ENCODE results near the gene KTI12. TPM values are rescaled to one million over a fixed set of nuclear protein-coding genes. Genes with fewer than 3 reads are reported as not detected.
"Not testable (repeated sequence)": the region's sequence is repeated elsewhere in the genome, so short reads cannot be mapped to it uniquely, and the experiment has no call there.

Gene KTI12
- total and polyA plus RNA-seq, 4 experiments from 2014 or later = 14.0 to 43.5 (median 21.1) TPM

DNA sequence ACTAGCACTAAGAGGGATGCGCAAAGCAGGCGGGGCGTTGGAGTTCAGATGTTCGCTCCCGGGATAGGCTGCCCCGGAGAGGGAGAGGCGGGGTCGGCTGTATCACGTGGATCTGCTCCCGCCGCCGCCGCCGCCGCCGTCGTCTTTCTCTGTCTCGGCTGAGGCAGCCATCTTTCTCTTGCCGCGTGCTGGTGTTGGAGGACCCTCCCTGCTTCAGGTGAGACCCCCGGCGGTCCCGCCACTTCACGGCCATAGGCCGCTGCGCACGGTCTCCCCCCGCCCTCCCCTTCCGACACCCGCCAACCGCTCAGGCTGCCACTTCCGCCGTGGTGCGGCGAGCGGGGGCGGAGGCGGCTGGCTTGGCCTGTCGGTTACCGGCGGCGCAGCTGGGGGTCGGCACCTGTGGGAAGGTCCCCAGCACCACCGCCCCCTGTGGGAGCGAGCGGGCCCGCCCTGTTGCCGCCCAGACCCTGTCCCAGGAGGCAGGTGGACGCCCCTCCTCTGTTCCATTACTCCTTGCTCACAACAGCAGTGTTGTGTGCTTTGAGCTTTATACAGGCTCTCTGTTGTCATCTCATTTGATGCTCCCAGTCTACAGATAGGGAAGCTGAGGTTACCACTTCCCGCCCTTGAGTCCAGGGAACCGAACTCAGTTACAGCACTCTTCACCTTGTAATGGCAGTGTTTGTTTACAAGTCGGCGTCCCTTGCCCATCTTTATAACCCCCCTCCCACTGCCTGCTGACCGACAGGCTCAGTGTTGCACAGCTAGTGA, 22.7 kb upstream of the KTI12 start, which contains the start of gene BTF3L4:
TSS of gene BTF3L4 (plus strand) at position 133 of the 774 bp plus-strand sequence. CDS start 3,553 bp downstream, outside the sequence.
- peak within 1 kb of the TSS; percentile 81 to 92 for H3K4me3 ChIP-seq (ENCODE audit: low read length in 2 of 2)

DNA sequence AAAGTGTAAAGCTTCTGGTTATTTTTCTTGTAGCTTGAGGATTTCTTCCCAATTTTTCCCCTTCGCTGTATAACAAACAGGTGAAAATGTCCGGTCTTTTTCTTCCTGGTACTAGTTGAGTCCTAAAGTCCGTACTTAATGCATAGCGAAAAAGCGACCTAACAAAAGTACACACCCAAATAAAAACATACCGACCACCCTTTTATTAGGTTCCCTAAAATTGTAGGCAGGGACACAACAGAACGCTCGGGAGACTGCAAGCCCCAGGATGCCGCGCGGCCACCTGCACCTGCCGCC, 22.2 kb upstream of the KTI12 start:
- ChIA-PET CTCF (ENCODE audit: partially characterized antibody) (interaction anchor here (1.2 kb wide), 1 partner anchor 9 kb away, joined by 7 read pairs; no protein-coding TSS in a partner anchor), POLR2A (ENCODE audit: partially characterized antibody) (interaction anchor here (0.7 to 5.3 kb wide), 9 partner anchors 11 to 820 kb away, joined by 3 to 67 read pairs (median 4); partner anchors contain the start of genes CC2D1B, KTI12, RNF11 and TUT4)
- Mint-ChIP-seq H3K4me3 (peak overlapping the region; percentile 98 to 100 (median 98)), H3K9me3 (peaks cover 0 to 4% (median 0%) of the 10 kb centered on the region in 8 donors), H3K4me1 (peaks cover 38 to 74% (median 56%) of the 10 kb centered on the region in 4 donors), H3K27ac (peak overlapping the region; percentile 84 to 97 (median 96)), H3K36me3 (peaks cover 11 to 46% of the 10 kb centered on the region in 2 donors), H3K27me3 (no peaks in the 10 kb centered on the region)
- no peaks in the 10 kb centered on the region for H3K27me3 ChIP-seq (ENCODE audit: insufficient read depth, low read length)
- H3K9me3 ChIP-seq (ENCODE audit: control insufficient read depth in 1 of 2, low read length in 2 of 2) = no peaks in the 10 kb centered on the region
- H3K27ac ChIP-seq (ENCODE audit: low read depth, low read length) = peak overlapping the region; percentile 88
- intact Hi-C loops (cut with micrococcal nuclease) = loop anchor here (1.0 to 2.0 kb wide), 4 partner anchors 23 to 310 kb away; partner anchors contain the start of genes CC2D1B and KTI12
- peaks cover 12% of the 10 kb centered on the region for H3K36me3 ChIP-seq (ENCODE audit: insufficient read depth, low read length)
- peak overlapping the region; percentile 81 to 92 for H3K4me3 ChIP-seq (ENCODE audit: low read length in 2 of 2)
- DNase-seq = no peak
- peaks cover 55% of the 10 kb centered on the region for H3K4me1 ChIP-seq (ENCODE audit: insufficient read depth, low read length)

More for the DNA sequence above, 22.7 kb upstream of the KTI12 start, which contains the start of gene BTF3L4:
- Histone ChIP-seq H3K4me1 (ENCODE audit: insufficient read depth, low read length) (peaks cover 56% of the 10 kb centered on the region), H3K27me3 (ENCODE audit: insufficient read depth, low read length) (no peaks in the 10 kb centered on the region), H3K36me3 (ENCODE audit: insufficient read depth, low read length) (peaks cover 15% of the 10 kb centered on the region), H3K27ac (ENCODE audit: low read depth, low read length) (peak within 1 kb of the TSS; percentile 88), H3K9me3 (ENCODE audit: control insufficient read depth in 1 of 2, low read length in 2 of 2) (no peaks in the 10 kb centered on the region)
- Mint-ChIP-seq H3K4me3 (peak within 1 kb of the TSS; percentile 98 to 100 (median 98)), H3K4me1 (peaks cover 36 to 72% (median 57%) of the 10 kb centered on the region in 4 donors), H3K27ac (peak within 1 kb of the TSS; percentile 84 to 98 (median 97)), H3K36me3 (peaks cover 14 to 47% of the 10 kb centered on the region in 2 donors), H3K27me3 (no peaks in the 10 kb centered on the region), H3K9me3 (peaks cover 0 to 4% (median 0%) of the 10 kb centered on the region in 8 donors)
- intact Hi-C loops (cut with micrococcal nuclease) = loop anchor here (1.0 kb wide), 3 partner anchors 23 to 310 kb away; partner anchors contain the start of genes CC2D1B and KTI12
- ChIA-PET CTCF (ENCODE audit: partially characterized antibody) (interaction anchor here (1.2 kb wide), 1 partner anchor 9 kb away, joined by 7 read pairs; no protein-coding TSS in a partner anchor), POLR2A (ENCODE audit: partially characterized antibody) (interaction anchor here (0.6 to 5.3 kb wide), 11 partner anchors 15 to 820 kb away, joined by 3 to 67 read pairs (median 4); partner anchors contain the start of genes KTI12, ORC1, PRPF38A and RNF11)
- peak; percentile 89 to 97 (median 91) for DNase-seq

DNA sequence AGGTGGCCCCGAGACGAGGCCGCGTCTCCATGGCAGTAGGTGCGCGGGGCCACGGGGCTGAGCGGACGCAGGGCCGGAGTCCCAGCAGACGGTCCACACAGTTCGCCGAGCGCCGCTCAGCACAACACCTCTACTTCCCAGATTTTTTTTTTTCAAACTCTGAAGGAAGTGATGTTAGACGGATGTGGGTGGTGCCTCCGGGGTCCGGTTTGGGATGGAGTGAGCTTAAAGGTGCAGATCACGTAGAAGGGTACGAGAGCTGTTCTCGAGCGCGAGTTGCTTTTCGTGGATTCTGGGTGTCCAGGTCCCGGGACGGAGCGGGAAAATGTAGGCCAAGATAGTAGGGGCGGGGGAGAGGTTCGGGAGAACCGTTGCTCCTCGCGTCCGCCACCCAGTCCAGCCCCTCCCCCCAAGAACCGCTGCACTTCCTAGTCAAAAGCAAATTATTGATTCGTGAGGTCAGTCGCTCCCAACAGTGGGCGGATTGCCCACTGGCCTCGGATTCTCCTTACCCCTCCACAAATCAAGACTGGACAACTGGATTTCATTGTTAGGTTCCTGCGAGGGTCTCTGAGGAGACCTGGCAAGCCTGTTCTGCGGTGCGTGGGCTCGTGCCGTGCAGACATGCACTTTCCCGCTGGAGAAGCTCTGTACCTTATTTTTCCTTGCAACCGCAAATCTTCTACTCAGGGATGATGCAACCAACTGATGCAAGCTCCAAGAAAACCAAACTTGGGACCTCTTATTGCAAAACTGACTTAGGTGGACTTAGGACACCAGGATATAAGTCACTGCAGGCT, 21.7 kb upstream of the KTI12 start, which contains the start of gene TXNDC12:
TSS of gene TXNDC12 (minus strand) at position 126 of the 800 bp plus-strand sequence. CDS start at position 31, 95 bp downstream.
- Mint-ChIP-seq H3K27me3 (no peaks in the 10 kb centered on the region), H3K4me3 (peak within 1 kb of the TSS; percentile 98 to 100 (median 98)), H3K9me3 (peaks cover 0 to 4% (median 0%) of the 10 kb centered on the region in 8 donors), H3K27ac (peak within 1 kb of the TSS; percentile 84 to 98 (median 96)), H3K4me1 (peaks cover 37 to 72% (median 54%) of the 10 kb centered on the region in 4 donors), H3K36me3 (peaks cover 5 to 41% of the 10 kb centered on the region in 2 donors)
- Histone ChIP-seq H3K36me3 (ENCODE audit: insufficient read depth, low read length) (peaks cover 7% of the 10 kb centered on the region), H3K4me3 (ENCODE audit: low read length in 2 of 2) (peak within 1 kb of the TSS; percentile 81 to 92), H3K27ac (ENCODE audit: low read depth, low read length) (peak within 1 kb of the TSS; percentile 88), H3K9me3 (ENCODE audit: control insufficient read depth in 1 of 2, low read length in 2 of 2) (no peaks in the 10 kb centered on the region), H3K27me3 (ENCODE audit: insufficient read depth, low read length) (no peaks in the 10 kb centered on the region), H3K4me1 (ENCODE audit: insufficient read depth, low read length) (peaks cover 50% of the 10 kb centered on the region)
- CTCF ChIA-PET (ENCODE audit: partially characterized antibody) = no interaction called here
- peak; percentile 58 to 73 (median 66) for DNase-seq
- POLR2A ChIA-PET (ENCODE audit: partially characterized antibody) = interaction anchor here (0.7 to 5.3 kb wide), 8 partner anchors 11 to 819 kb away, joined by 3 to 67 read pairs (median 4); partner anchors contain the start of genes CC2D1B, KTI12, RNF11 and TUT4
- intact Hi-C loops (cut with micrococcal nuclease) = loop anchor here (2.0 kb wide), 1 partner anchor 86 kb away; no protein-coding TSS in a partner anchor

DNA sequence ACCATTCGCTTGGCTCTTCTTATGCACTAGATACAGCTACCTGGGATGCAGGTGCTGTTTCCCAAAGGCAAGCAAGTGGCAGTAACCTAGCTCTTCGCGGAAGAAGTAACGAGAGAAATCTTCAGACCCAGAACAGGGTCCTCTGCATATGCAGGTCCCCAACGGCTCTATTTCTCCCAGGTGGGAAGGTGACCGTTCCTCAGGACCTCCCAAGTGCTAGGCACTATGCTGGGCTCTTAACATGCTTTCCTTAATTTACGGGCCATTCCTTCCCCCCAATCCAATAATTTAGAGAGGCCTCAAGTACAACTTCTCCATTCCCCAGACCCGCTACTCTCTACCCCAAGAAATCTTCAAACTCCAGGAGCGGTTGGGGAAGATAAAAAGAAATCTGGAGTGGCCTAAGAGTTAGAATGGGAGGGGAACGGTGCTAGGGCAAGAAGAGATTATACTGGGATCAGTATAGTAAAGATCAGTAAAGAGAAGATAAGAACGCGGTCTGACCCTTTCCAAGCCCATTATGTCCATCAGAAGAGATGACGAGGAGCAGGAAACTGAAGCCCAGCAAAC, 21.0 kb upstream of the KTI12 start:
- Mint-ChIP-seq H3K4me1 (peaks cover 38 to 71% (median 54%) of the 10 kb centered on the region in 4 donors), H3K27ac (peak overlapping the region; percentile 84 to 98 (median 96)), H3K4me3 (peak overlapping the region; percentile 98 to 100 (median 98)), H3K36me3 (peaks cover 3 to 40% of the 10 kb centered on the region in 2 donors), H3K9me3 (peaks cover 0 to 4% (median 0%) of the 10 kb centered on the region in 8 donors), H3K27me3 (no peaks in the 10 kb centered on the region)
- H3K27ac ChIP-seq (ENCODE audit: low read depth, low read length) = peak overlapping the region; percentile 88
- no peak for DNase-seq
- H3K9me3 ChIP-seq (ENCODE audit: control insufficient read depth in 1 of 2, low read length in 2 of 2) = no peaks in the 10 kb centered on the region
- H3K36me3 ChIP-seq (ENCODE audit: insufficient read depth, low read length) = no peaks in the 10 kb centered on the region
- no peaks in the 10 kb centered on the region for H3K27me3 ChIP-seq (ENCODE audit: insufficient read depth, low read length)
- ChIA-PET CTCF (ENCODE audit: partially characterized antibody) (no interaction called here), POLR2A (ENCODE audit: partially characterized antibody) (interaction anchor here (1.1 to 5.3 kb wide), 8 partner anchors 20 to 819 kb away, joined by 3 to 67 read pairs (median 4); partner anchors contain the start of genes CC2D1B, KTI12, RNF11 and TUT4)
- peak overlapping the region; percentile 81 to 92 for H3K4me3 ChIP-seq (ENCODE audit: low read length in 2 of 2)
- H3K4me1 ChIP-seq (ENCODE audit: insufficient read depth, low read length) = peaks cover 43% of the 10 kb centered on the region
- intact Hi-C loops (cut with micrococcal nuclease) = loop anchor here (2.0 kb wide), 1 partner anchor 86 kb away; no protein-coding TSS in a partner anchor

DNA sequence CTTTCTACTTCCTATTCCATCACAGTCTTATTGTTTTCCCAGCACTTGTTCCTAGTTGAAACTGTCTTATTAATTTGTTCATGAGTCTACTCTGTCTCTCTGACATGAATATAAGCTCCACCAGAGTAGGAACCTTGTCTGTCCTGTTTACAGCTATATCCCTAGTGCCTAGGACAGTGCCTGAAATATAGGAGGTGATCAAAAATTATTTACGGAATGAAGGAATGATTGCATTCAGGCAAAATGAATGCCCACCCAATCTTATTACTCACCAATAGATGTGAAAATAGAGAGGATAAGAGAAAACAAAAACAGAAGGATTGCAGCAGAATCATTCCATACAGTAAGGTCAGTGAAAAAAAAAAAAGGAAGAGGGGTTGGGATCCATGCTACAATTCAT, 20.3 kb upstream of the KTI12 start:
- DNase-seq = no peak
- ChIA-PET POLR2A (ENCODE audit: partially characterized antibody) (interaction anchor here (1.1 to 5.3 kb wide), 2 partner anchors 21 to 91 kb away, joined by 3 to 67 read pairs; partner anchors contain the start of gene KTI12), CTCF (ENCODE audit: partially characterized antibody) (no interaction called here)
- Histone ChIP-seq H3K9me3 (ENCODE audit: control insufficient read depth in 1 of 2, low read length in 2 of 2) (no peaks in the 10 kb centered on the region), H3K27ac (ENCODE audit: low read depth, low read length) (peak overlapping the region; percentile 88), H3K27me3 (ENCODE audit: insufficient read depth, low read length) (no peaks in the 10 kb centered on the region), H3K4me3 (ENCODE audit: low read length in 2 of 2) (peak overlapping the region in 1 of 2 donors; percentile 81), H3K4me1 (ENCODE audit: insufficient read depth, low read length) (peaks cover 36% of the 10 kb centered on the region), H3K36me3 (ENCODE audit: insufficient read depth, low read length) (no peaks in the 10 kb centered on the region)
- Mint-ChIP-seq H3K9me3 (peaks cover 0 to 4% (median 0%) of the 10 kb centered on the region in 8 donors), H3K36me3 (peaks cover 3 to 36% of the 10 kb centered on the region in 2 donors), H3K4me3 (peak overlapping the region; percentile 98 to 100 (median 98)), H3K4me1 (peaks cover 34 to 64% (median 50%) of the 10 kb centered on the region in 4 donors), H3K27me3 (no peaks in the 10 kb centered on the region), H3K27ac (peak overlapping the region; percentile 3 to 98 (median 96))
- intact Hi-C loops (cut with micrococcal nuclease) = loop anchor here (2.0 kb wide), 1 partner anchor 87 kb away; no protein-coding TSS in a partner anchor

DNA sequence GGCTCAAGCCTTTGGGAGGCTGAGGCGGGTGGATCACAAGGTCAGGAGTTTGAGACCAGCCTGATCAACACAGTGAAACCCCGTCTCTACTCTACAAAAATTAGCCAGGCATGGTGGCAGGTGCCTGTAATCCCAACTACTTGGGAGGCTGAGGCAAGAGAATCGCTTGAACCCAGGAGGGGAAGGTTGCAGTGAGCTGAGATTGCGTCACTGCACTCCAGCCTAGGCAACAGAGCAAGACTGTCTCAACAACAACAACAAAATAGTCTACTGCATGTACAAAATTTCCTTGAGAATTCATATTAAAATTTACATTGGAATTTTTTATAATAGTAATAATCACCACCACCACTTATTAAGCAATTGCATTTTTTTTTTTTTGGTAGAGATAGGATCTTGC, 15.7 kb upstream of the KTI12 start:
- H3K36me3 ChIP-seq (ENCODE audit: insufficient read depth, low read length); H3K27ac ChIP-seq (ENCODE audit: low read depth, low read length); H3K4me3 Mint-ChIP-seq; H3K27me3 Mint-ChIP-seq; H3K4me3 ChIP-seq (ENCODE audit: low read length in 2 of 2); H3K9me3 ChIP-seq (ENCODE audit: control insufficient read depth in 1 of 2, low read length in 2 of 2); H3K9me3 Mint-ChIP-seq; H3K27ac Mint-ChIP-seq; intact Hi-C loops (cut with micrococcal nuclease); H3K27me3 ChIP-seq (ENCODE audit: insufficient read depth, low read length); DNase-seq: not testable (repeated sequence)
- ChIA-PET POLR2A (ENCODE audit: partially characterized antibody) (interaction anchor here (1.5 to 2.5 kb wide), 2 partner anchors 9 to 16 kb away, joined by 4 to 7 read pairs; partner anchors contain the start of gene KTI12), CTCF (ENCODE audit: partially characterized antibody) (interaction anchor here (1.0 to 1.1 kb wide), 2 partner anchors 13 to 15 kb away, joined by 3 read pairs; partner anchors contain the start of gene KTI12)
- peaks cover 15% of the 10 kb centered on the region for H3K4me1 ChIP-seq (ENCODE audit: insufficient read depth, low read length)
- H3K36me3 Mint-ChIP-seq = peaks cover 10 to 30% of the 10 kb centered on the region in 2 donors
- H3K4me1 Mint-ChIP-seq = peaks cover 21 to 42% (median 28%) of the 10 kb centered on the region in 4 donors

Data from CD4-positive, alpha-beta memory T cell (primary cell).